HG03064 (cell line): Measurements from ENCODE around the gene LTBP2.

Source experiments
- ATAC-seq: cut with Tn5 transposase; IDR thresholded peaks from one replicate; pipeline ENCODE4 v1.9.1; 2021; ENCODE audit warnings: low read depth; ENCODE audit not compliant: unreplicated experiment

The LTBP2 gene

DNA sequence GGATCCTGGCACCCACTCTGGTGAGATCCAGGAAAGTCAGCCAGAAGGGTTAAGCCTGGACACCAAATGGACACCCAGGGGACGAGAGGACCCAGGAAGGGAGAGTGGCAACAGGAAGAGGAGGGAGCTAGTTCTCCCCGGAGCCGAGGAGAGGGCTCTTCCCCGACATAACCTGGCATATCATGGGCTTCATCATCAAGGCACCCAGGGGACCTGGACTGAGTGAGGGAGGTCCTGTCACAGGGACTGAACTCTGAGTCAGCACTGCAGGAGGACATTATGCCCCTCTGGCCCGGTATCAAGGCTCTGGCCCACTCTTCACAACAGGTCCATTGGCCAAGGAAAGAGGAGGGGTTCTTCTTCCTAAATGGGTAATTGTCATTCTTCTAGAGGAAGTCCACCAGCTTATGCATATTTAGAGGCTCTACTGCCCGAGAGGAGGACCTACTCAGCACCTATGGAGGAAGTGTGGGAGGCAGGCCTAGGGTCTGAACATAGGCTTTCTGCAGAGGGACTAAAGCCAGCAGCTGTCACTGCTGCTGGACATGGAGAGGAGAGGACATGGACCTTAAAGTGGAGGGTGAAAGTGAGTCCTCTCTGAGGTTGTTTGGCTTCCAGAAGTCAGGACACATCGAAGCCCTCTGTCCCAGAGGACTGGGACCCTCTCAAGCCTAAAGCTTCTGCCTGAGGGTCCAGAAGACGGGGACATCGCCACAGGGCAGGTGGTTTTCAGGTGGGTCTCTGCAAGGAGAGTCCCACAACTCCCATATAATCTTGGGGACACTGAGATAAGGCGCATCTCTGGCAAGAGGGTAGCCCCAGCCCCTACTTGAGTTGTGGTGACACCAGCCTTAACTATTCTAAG is 99.8 kb downstream of the LTBP2 start:
- ATAC-seq = no peak

DNA sequence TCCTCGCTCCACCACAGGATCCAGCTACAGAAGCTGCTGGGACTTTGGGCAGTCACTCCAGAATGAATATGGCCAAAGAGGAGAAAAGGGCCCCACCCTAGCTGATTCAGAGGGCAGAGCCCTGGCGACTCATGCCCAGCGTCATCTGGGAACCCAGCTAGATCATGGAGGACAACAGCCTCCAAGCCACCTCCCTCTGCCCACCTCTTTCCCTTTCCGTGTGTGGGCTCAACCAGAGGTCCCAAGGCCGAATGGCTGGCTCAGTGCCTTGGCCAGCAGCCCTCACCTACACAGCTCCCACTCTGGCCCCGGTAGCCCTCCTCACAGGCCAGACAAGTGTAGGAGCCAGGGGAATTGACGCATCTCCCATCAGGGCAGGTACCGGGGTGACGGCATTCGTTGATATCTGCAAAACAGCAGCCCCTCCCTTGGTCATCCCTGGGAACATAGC is 101.1 kb downstream of the LTBP2 start:
- no peak for ATAC-seq

DNA sequence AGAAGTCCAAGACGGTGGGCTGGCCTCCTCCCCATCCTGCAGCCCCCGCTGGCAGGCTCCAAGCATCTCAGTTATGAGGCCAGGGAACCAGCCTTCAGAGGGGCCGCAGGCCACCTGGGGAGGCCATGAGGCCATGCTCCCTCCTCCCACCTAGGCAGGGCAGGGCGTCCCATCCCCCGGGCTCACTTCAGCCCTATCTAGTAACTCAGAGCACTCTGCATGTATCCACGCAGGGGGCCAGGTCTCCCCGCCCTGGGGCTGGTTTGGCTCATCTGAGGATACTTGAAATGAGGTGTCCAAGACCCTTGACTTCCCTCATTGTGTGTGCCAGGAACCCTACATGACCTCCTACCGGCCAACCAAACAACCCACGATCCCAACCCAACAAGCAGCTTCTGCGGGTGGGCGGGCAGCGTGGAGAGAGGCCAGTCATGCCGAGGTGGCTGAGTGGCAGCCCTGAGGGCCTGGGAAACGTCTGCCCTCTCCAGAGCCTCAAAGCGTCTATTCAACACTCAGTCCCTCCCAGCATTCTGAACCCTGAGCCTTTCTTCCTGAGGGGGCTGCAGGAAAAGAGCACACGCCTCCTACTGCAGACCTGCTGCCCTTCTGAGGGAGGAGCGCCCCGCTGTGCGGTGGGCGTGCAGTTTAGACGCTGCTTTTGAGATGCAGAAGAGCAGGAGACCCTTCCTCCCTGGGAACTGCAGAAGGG is 101.7 kb downstream of the LTBP2 start:
- no peak for ATAC-seq

DNA sequence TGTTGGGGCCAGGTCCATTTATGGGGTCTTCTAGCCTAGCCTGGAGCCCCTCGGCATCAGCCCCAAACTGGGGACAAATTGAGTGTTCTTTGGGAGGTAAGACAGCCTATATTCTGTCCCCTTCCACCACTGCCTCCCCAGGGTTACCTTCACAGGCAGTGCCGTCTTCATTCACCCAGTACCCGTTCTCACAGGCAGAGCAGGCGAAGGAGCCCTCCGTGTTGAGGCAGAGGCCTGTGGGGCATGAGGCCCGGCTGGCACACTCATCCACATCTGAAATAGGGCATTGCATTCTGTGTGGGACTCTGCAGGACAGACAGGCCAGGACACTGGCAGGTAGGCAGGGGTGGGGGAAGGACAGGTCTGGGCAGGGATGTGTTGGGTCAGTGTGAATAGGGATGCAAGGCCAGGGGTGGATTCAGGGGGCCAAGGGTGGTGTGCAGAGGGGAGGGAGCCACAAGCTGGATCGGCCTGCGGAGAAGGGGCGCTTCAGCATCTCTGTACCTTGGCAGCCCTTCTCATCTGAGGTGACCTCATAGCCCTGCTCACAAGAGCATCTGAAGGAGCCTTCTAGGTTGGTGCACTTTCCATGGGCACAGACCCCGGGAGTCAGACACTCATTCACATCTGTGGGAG is 102.3 kb downstream of the LTBP2 start:
- no peak for ATAC-seq

DNA sequence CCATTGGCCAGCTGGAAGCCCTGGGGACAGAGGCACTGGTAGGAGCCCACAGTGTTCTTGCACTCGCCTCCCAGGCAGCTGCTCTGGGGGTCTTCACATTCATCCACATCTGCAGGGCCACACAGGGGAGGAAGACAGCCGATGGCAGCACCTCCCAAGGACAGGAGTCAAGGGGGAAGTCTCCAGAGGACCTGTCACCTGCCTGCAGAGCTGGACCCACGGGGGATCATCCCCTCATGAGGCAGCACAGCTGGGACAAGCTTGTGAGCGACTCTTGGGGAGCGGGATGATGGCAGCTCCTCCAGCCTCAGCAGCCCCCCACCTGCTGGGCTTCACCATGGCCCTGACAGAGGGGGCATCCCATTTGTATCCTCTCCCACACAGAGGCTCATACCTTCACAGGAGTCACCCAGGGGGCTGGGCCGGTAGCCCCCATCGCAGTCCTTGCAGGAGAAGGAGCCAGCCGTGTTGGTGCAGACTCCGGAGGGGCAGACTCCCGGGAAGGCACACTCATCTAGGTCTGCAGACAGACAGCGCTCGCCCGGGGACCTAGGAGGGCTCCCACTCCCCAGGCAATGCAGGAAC is 103.1 kb downstream of the LTBP2 start:
- ATAC-seq = no peak

DNA sequence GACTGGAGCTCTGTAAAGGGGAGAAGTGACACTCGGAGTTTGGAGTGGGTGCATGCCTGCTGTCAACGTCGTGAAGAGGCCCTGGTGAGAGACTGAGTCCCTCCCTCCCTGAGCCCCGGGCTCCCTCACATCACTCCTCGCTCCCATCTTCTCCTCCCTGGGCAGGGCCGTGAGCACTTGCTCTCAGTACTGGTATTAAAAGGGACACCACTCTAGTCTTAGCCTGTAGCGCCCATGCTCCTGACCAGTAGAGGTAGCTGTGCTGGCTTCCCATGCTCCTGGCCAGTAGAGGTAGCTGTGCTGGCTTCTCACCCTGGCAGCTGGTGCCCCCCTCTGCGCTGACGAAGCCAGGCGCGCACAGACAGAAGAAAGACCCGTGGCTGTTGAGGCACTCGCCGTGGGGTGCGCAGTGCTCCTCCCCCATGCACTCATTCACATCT is 103.7 kb downstream of the LTBP2 start:
- ATAC-seq = no peak

DNA sequence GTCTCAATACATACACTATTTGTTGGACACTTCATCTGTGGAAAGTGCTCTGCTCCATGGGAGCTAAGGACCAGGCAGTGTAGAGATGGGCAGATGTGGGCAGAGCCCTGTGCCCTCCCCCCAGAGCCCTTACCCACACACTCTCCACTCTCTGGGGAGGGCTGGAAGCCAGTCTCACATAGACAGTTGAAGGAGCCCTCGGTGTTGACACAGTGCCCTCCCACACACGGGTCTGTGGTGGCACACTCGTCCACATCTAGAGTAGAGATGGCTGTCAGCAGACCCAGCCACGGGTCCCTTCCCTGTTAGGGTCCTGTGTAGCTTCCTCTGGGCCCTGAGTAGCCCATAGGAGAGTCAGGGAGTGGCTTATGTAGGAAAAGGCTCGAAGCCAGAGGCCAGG is 104.2 kb downstream of the LTBP2 start:
- ATAC-seq = no peak

DNA sequence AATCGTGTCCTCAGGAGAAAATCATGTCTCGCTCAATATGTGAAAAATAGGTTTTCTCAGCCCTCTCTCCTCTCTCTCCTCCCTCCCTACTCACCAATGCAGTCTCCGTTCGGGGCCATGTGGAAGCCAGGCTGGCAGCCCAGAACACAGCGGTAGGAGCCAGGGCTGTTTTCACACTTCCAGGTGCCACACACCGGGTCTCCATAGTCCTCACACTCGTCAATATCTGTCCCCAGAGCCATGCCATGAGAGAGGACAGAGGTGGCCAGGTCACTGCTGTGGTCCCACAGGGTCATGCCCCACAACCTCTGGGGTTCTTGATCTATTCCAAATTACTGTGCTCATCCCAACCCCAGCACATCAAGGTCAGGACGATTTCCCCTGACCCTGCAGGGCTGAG is 105.0 kb downstream of the LTBP2 start:
- no peak for ATAC-seq

DNA sequence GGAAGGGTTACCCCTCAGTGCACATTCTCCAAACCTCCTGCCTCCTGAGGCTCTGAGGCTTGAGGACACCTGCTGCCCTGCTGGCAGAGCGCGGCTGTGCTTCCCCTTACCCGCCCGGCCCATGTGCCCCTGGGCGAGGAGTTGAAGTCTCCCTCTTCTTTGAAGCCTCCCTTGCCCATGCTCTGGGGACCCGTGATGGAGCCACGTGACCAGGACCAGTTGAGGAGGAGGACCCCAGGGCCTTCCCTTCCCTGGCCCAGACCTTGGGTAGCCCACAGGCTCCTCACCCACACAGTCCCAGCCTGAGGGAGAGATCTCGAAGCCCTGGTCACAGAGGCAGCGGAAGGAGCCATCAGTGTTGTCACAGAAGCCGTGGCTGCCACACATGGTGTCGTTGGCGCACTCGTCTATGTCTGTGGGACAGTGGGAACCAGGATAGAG is 105.6 kb downstream of the LTBP2 start:
- no peak for ATAC-seq

DNA sequence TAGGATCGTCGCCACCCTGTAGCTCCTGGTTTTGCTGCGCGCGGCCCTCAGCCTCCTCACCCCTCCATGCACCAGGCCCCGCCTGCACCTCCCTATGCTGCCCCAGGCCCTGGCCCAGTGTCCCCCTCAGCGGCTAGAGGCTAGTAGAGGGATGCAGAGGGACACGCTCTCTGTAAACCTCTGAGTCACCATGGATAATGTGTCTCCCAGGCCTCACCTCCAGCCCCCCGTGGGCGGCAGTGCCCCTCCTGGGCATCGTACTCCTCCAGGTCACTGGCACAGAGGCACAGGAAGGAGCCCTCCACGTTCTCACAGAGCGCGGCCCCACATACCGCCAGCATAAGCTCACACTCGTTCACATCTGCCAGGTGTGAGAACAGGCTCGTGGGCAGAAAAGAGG is 106.2 kb downstream of the LTBP2 start:
- ATAC-seq = no peak

DNA sequence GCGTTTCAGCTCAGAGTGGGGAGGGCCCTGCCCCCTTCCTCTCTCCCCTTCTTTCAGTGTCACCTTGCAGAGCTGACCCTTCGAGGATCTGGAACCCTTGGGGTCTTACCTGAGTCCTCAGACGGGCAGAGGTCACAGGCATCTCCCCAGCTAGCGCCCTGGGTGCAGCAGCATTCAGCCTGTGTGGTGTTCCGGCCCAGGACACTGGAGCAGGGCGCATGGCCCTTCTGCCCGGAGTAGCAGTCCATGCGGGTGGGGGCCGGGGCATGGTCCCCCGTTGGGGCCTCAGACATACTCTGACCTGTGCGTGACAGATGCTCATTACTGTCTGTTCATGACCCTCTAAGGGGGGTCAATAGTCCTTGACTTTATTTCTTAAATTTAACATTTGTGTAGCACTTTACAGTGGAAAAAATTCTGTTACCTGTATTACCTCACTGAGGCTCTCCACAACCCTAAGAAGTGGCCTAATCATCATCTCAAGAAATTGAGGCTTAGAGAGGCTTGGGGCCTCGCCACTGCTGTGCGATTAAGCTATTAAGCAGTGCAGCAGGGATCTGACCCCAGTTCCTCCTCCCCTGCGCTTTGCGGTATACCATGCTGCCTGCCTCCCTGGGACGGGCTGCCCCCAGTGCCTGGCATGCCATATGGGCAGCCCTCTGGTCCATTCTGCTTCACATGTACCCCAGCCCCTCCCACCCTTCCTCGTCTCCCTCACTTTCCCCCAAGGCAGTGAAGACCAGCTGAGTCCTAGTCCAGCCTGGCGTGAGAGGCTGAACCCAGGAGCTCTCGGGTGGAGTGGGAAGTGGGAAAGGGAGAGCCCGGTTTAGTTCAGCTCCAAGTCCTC is 106.9 kb downstream of the LTBP2 start:
- ATAC-seq = no peak

DNA sequence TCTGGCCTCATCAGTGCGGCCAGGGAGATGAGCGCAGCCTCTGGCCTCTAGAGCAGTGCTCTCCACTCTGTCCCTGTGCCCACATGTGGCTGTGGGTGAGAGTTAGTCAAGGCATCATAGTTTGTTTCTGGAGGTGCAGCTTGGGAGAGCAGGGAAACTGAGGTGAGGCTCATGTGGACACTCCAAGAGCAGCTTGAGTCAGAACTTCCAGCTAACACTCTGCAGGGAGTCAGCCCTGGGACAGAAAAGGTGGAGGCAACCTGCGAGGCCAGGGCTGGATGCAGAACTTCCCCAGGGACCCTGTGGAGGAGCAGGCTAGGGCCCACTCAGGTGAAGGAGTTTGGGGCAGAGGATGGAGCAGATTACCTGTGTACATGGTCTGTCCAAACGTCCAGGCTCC is 107.6 kb downstream of the LTBP2 start:
- ATAC-seq = no peak

DNA sequence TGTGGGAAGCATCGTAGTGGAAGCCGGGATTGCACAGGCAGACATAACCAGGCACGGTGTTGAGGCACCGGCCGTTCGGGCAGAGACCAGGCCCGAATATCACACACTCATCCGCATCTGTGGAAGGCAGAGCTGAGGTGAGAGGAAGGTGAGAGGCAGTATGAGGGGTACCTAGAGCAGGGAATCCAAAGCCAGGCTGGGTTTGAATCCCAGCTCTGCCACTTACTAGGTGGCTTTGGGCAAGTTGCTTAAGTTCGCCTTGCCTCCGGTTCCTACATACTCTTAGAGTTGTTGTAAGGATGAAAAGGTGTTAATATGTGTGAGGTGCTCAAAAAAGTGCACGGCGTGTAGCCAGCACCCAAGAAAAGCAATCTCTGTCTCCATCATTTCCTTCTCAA is 108.1 kb downstream of the LTBP2 start:
- no peak for ATAC-seq

DNA sequence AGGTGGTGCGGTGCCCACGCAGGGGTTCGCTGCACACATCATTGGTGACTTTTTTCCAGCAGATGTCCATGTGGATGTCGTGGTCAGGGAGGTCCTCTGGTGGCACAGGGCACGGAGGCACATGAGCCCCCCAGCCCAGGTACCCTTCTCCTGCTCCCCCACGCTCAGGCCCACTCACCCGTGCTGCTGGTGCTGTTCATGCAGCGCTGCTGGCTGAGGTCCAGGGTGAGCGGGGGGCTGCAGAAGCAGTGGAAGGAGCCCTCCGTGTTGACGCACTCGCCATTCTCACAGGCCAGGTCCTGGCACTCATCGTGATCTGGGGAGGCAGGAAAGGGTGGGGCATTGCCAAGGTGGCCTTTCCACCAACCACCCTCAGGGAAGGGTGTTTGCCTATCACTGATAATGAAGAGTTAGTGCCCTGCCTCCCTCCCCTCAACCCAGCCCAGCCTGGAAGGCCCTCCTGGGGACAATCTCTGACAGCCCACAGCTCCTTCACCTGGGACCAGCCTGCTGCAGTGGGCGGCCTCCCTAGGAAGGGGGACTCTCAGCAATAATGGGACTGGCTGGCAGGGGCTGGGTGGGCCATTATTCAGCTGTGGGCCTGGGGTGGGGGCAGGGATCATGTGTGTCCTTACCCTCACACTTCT is 108.6 kb downstream of the LTBP2 start:
- no peak for ATAC-seq

DNA sequence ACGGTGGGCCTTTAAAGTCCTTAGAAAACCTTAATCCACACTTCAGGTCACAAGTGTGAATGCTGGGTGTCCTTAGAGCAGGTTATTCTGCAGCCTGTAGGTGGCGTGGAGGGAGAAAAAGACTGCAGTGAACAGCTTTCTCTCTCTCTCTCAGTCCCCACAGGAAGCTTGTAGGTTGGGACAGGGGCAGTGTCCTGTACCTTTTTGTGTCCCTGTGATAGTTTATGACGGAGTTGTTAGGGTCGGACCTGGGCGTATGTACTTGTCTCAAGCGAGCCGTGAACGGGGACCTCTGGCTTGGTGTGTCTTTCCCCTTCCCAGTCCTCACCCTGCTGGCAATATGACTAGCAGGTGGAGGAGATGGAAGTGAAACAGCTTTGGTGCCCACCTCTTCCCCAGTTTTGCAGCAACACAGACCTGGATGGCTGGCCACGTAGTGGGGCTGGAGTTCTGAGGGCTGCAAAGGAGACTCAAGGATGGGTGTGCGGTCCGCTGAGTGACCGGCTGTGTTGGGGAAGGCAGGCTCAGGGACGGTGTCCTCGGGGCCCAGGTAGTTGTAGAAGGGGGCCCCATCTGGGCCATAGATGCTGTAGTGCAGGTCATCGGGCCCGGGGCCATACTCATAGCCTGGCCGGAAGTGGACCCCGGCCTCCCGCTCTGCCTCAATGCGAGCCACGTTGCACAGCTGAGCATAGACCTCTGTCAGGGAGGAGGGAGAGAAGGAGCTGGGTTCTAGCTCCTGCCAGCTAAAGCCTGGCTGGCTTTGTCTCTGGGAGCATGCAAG is 109.6 kb downstream of the LTBP2 start:
- no peak for ATAC-seq

DNA sequence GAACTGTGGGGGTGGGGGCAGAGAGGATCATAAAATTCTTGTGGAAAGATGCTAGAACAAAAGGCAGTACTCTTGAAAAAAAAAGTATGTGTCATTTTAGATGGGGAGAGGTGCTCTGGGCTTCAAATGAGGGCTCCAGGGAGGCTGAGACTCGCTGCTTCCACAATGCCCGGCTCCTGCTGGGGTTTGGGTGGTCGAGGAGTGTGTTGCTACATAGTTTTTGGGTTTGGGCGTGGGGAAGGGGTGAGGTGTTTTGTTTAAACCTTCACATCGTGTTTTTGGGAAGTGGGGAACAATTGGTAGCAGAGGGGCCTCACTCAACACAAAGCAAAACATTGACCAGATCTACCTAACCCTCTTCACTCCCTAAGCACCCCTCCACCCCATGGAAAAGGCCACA is 110.3 kb downstream of the LTBP2 start:
- ATAC-seq = no peak

DNA sequence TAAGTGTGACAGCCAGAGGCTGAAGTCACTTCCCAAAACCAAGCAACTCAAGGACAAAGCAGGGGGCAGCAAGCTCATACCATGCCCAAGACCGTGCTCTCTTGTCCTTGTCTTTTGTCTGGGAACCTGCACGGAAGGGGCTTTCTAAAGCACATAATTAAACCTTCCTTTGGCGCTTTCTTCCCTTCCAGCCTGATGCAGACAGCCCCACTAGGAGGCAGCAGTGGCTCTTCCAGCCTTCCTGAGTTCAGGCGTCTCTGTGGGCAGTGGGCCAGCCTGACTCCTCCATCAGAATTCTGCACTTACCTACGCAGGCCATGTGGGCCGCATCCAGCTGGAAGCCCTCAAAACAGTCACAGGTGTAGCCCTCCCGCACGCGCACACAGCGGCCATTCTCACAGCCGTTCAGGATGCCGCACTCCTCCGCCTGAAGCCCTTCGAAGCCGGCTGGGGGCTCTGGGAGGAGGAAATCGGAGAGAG is 110.9 kb downstream of the LTBP2 start:
- ATAC-seq = no peak

DNA sequence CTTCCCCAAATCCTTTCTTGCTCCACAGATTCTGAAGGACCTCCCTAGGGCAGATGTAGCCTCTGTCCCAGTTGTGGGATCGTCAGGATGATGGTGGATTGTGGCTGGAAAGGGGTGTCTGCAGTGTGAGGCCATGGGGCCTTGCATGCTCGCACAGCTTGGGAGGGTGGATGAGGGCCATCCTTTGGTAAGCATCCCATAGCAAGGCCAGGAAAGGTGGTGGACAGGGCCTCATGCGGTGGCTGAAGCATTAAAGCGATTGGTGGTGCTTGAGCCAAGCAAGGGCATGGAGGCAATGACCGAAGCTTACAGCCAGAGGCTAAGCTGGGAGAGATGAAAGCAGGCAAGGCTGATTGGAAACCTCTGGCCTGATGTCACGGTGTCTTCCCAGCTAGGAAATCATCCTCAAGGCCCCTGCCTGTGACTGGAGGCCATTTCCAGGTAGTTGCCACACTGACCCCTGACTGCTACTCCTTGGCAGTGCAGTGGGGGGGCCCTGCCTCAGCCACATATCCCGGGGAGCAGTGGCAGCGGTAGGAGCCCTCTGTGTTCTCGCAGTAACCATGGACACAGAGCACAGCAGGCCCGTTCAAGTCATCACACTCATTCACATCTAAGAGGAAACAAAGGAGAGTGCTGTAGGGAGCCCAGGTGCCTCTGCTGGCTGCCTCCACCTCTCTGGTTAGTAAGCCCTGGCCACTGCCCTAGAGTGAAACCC is 111.5 kb downstream of the LTBP2 start:
- ATAC-seq = no peak
